Rectal smooth muscle tissue (tissue), 1 donor: Measurements from ENCODE around the gene RIN3.

Source experiments
- H3K27ac ChIP-seq: one replicate; pipeline ENCODE4 v1.7.0; 2013; ENCODE audit warnings: low read depth, low read length, inconsistent platforms
- H3K27me3 ChIP-seq: one replicate; pipeline ENCODE4 v1.7.0; 2013; ENCODE audit warnings: low read length; ENCODE audit not compliant: control insufficient read depth, insufficient read depth
- H3K36me3 ChIP-seq: one replicate; pipeline ENCODE4 v1.7.0; 2013; ENCODE audit warnings: low read length; ENCODE audit not compliant: control insufficient read depth, insufficient read depth
- H3K4me1 ChIP-seq: one replicate; pipeline ENCODE4 v1.7.0; 2013; ENCODE audit warnings: low read length; ENCODE audit not compliant: control insufficient read depth, insufficient read depth
- H3K4me3 ChIP-seq: one replicate; pipeline ENCODE4 v1.7.0; 2013; ENCODE audit warnings: low read length
- H3K9ac ChIP-seq: one replicate; pipeline ENCODE4 v1.7.0; 2013; ENCODE audit warnings: low read length

The RIN3 gene

GRCh38 chr14:92546347-92547053, 32.9 kb downstream of the RIN3 start:
- no peak overlapping the region for H3K4me3 ChIP-seq
- no peaks in the 10 kb centered on the region for H3K36me3 ChIP-seq
- no peak overlapping the region for H3K27ac ChIP-seq

GRCh38 chr14:92549105-92549858, 35.7 kb downstream of the RIN3 start:
- Histone ChIP-seq H3K9ac (no peak overlapping the region), H3K36me3 (no peaks in the 10 kb centered on the region), H3K27ac (peak overlapping the region; percentile 60), H3K4me3 (no peak overlapping the region), H3K4me1 (peaks cover 17% of the 10 kb centered on the region), H3K27me3 (no peaks in the 10 kb centered on the region)

More at GRCh38 chr14:92546347-92547053, 32.9 kb downstream of the RIN3 start:
- peaks cover 11% of the 10 kb centered on the region for H3K4me1 ChIP-seq
- no peak overlapping the region for H3K9ac ChIP-seq
- H3K27me3 ChIP-seq, result no peaks in the 10 kb centered on the region

GRCh38 chr14:92549859-92550230, 36.3 kb downstream of the RIN3 start:
- Histone ChIP-seq H3K4me1 (peaks cover 17% of the 10 kb centered on the region), H3K27me3 (no peaks in the 10 kb centered on the region), H3K4me3 (no peak overlapping the region), H3K9ac (no peak overlapping the region), H3K27ac (peak overlapping the region; percentile 60), H3K36me3 (no peaks in the 10 kb centered on the region)

GRCh38 chr14:92551044-92551841, 37.7 kb downstream of the RIN3 start:
- Histone ChIP-seq H3K4me3 (no peak overlapping the region), H3K27ac (no peak overlapping the region), H3K9ac (no peak overlapping the region), H3K36me3 (peaks cover 4% of the 10 kb centered on the region), H3K4me1 (peaks cover 17% of the 10 kb centered on the region), H3K27me3 (no peaks in the 10 kb centered on the region)

GRCh38 chr14:92552066-92552465, 38.5 kb downstream of the RIN3 start:
- peak overlapping the region; percentile 33 for H3K27ac ChIP-seq
- H3K4me3 ChIP-seq, result no peak overlapping the region

GRCh38 chr14:92553438-92553837, 39.9 kb downstream of the RIN3 start:
- H3K36me3 ChIP-seq, result peaks cover 13% of the 10 kb centered on the region
- no peak overlapping the region for H3K9ac ChIP-seq
- H3K4me1 ChIP-seq, result peaks cover 17% of the 10 kb centered on the region
- H3K27me3 ChIP-seq, result no peaks in the 10 kb centered on the region
- no peak overlapping the region for H3K4me3 ChIP-seq
- H3K27ac ChIP-seq, result no peak overlapping the region

More at GRCh38 chr14:92552066-92552465, 38.5 kb downstream of the RIN3 start:
- no peaks in the 10 kb centered on the region for H3K27me3 ChIP-seq
- H3K36me3 ChIP-seq, result peaks cover 12% of the 10 kb centered on the region
- peaks cover 17% of the 10 kb centered on the region for H3K4me1 ChIP-seq
- no peak overlapping the region for H3K9ac ChIP-seq

GRCh38 chr14:92555465-92556111, 42.0 kb downstream of the RIN3 start:
- Histone ChIP-seq H3K27ac (no peak overlapping the region), H3K4me1 (peaks cover 6% of the 10 kb centered on the region), H3K4me3 (no peak overlapping the region), H3K27me3 (no peaks in the 10 kb centered on the region), H3K9ac (no peak overlapping the region), H3K36me3 (peaks cover 13% of the 10 kb centered on the region)

- no peak overlapping the region for H3K4me3 ChIP-seq
- H3K36me3 ChIP-seq, result peaks cover 13% of the 10 kb centered on the region
- no peak overlapping the region for H3K27ac ChIP-seq
- H3K4me1 ChIP-seq, result peaks cover 6% of the 10 kb centered on the region
- H3K27me3 ChIP-seq, result no peaks in the 10 kb centered on the region
- no peak overlapping the region for H3K9ac ChIP-seq
Measured at GRCh38 chr14:92556255-92556741, 42.7 kb downstream of the RIN3 start.

GRCh38 chr14:92556863-92557543, 43.4 kb downstream of the RIN3 start:
- peaks cover 13% of the 10 kb centered on the region for H3K36me3 ChIP-seq
- no peaks in the 10 kb centered on the region for H3K27me3 ChIP-seq
- no peak overlapping the region for H3K27ac ChIP-seq
- H3K4me1 ChIP-seq, result peaks cover 6% of the 10 kb centered on the region
- no peak overlapping the region for H3K9ac ChIP-seq
- H3K4me3 ChIP-seq, result no peak overlapping the region

- H3K9ac ChIP-seq, result no peak overlapping the region
- no peak overlapping the region for H3K27ac ChIP-seq
- peaks cover 13% of the 10 kb centered on the region for H3K36me3 ChIP-seq
- H3K4me1 ChIP-seq, result peaks cover 6% of the 10 kb centered on the region
- H3K27me3 ChIP-seq, result no peaks in the 10 kb centered on the region
- no peak overlapping the region for H3K4me3 ChIP-seq
Measured at GRCh38 chr14:92557544-92557912, 43.9 kb downstream of the RIN3 start.

GRCh38 chr14:92558319-92558718, 44.7 kb downstream of the RIN3 start:
- H3K9ac ChIP-seq, result no peak overlapping the region
- H3K27me3 ChIP-seq, result no peaks in the 10 kb centered on the region
- H3K4me1 ChIP-seq, result peaks cover 6% of the 10 kb centered on the region
- no peak overlapping the region for H3K4me3 ChIP-seq
- H3K36me3 ChIP-seq, result peaks cover 13% of the 10 kb centered on the region
- no peak overlapping the region for H3K27ac ChIP-seq
